Stimulated activated CD4-positive, alpha-beta T cell treated with anti-CD3 and anti-CD28 coated beads, Interleukin-1b, Interleukin-23, amount 100 ng/mL, for 48 hours (primary cell): ENCODE measurements around the gene CRY1.

Experiments used
- DNase-seq: peaks from one replicate; pipeline ENCODE4 v3.0.0-alpha.2; 2020

CRY1 gene

DNA sequence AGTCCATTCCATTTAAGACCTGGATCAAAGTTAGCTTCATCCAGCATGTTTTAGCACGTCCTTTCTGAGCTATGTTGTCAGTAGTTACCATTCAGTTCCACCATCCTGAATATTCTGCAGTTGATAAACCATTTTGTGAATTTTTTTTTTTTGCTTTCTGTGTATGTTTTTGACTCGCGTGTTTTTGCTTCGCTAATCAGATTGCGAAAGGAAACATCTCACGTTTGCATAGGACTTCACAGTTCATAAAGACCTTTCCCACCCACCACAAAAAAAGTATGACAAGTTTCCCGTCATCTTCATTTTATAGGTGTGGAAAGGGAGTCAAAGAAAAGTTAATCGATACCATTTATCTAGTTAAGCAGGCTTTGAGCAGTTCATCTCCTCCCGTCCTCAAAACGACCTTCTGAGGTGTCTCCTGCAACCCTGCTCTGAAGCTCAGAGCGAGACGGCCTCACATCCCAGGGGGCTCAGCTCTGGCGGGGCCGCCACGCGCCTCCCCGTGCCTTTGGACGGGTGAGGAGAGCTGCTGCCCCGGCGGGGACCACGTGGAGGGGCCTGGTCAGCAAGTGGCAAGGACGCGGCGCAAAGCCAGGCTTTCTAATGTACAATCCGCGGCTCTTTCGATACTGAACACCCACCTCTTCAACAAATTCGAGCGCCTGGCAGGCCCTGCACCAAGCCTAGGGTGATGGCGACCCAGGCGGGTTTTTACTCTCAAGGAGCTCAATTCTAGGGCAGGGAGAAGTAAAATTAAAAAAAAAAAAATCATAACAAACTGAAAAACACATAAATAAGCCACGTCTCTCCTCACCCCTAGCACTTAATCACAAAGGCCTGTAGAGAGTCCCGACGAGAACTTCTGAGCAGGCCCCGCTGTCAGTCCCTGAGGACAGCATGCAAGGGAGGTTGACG, 138.6 kb downstream of the CRY1 start:
- DNase-seq, result peak; percentile 2

DNA sequence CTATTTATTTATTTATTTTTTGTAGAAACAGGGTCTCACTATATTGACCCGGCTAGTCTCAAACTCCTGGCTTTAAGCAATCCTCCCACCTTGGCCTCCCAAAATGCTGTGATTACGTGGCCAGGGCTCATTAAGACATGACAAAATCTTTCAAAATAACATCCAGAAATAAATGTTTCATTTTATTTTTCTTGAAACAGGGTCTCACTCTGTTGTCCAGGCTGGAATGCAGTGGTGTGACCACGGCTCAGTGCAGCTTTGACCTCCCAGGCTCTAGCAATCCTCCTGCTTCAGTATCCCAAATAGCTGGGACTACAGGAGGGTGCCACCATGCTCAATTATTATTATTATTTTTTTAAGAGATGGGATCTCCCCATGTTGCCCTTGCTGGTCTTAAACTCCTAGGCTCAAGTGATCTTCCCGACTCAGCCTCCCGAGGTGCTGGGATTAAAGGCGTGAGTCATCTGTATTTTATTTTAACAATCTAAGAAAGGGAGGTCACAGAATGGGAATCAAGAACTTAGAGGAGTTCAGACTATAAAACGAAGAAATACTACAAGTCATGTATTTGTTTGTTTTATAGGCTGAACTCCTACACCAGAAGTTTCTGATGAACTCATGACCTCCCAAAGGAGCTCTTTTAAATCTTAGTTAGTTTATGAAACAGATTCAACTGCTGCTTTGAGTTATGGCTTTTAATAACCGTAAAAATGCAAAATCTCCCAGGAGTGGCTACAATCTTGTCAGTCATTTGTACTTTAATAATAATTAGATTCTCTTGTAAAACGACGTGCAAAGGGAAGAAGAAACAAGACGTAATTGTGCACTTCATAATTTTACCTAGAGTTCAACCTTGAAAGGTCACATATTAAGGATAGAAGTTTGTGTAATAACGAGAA, 139.7 kb downstream of the CRY1 start:
- DNase-seq, result no peak

DNA sequence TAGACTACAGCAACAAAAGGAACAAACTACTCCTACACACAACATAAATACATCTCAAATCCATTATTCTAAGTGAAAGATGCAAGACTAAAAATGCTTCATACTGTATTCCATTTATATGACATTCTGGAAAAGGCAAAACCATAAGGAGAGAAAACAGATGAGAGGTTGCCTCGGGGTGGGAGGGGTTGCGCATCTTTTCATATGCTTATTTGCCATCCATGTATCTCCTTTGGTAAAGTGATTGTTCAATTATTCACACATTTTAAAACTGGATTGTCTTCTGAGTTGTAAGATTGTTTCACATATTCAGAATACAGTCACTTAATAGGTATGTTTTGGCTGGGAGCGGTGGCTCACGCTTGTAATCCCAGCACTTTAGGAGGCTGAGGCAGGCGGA, 142.8 kb downstream of the CRY1 start:
- DNase-seq, result no peak

DNA sequence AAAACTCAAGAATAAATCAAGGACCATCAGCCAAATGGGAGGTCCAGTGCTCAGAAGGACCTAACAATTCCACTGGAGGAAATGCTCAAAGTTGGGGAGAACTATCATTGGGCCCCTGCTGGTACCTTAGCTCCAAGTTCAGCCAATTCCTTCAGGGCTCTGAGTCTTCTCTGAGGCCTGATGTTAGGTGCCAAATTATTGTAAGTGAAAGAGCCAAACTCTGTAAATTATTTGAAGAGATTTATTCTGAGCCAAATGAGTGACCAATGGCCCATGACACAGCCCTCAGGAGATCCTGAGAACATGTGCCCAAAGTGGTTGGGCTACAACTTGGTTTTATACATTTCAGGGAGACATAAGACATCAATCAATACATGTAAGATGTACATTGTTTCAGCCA, 145.9 kb downstream of the CRY1 start:
- DNase-seq, result no peak

DNA sequence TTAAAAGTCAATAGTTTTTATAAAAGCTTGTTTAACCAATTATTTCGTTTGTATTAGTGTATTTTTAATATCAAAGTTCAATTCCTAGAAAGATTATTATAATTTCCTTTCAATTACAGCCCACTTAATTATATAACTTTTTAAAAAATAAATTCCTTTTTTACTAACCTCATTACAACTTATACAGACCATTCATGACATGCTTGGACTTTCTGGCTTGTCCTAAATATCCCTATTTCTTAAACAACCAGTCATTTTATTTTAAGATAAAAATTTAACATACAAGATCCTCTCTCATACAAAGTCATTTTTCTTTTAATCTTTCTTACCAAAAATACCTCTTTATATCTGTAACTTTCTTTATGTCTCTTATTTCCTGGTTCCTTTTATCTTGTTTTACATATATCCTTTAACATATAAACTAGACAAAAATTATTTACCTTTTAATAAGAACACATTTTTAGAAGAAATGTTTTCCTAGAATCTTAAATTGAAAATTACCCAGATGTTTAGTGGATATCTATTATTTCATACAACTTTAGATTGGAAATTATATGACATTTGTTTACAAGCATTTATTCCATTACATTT, 148.0 kb downstream of the CRY1 start:
- no peak for DNase-seq

DNA sequence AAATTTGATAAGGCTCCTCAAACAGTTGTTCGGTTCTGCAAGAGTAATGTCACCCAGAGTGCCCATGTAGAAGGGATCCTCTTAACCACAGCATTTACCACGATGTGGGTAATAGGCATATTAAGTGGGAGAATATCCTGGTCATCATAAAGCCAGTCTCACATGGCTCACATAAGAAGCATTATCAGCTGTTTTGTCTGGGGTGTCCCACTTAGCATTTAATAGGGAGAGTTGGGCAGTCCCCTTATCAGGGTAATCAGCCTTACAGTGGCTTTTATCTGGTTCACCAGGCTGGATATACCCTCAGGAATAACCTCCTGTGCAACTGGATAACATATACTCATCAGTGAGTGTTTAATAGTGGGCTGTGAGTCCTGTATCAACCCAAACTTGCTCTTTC, 150.6 kb downstream of the CRY1 start:
- DNase-seq, result no peak

DNA sequence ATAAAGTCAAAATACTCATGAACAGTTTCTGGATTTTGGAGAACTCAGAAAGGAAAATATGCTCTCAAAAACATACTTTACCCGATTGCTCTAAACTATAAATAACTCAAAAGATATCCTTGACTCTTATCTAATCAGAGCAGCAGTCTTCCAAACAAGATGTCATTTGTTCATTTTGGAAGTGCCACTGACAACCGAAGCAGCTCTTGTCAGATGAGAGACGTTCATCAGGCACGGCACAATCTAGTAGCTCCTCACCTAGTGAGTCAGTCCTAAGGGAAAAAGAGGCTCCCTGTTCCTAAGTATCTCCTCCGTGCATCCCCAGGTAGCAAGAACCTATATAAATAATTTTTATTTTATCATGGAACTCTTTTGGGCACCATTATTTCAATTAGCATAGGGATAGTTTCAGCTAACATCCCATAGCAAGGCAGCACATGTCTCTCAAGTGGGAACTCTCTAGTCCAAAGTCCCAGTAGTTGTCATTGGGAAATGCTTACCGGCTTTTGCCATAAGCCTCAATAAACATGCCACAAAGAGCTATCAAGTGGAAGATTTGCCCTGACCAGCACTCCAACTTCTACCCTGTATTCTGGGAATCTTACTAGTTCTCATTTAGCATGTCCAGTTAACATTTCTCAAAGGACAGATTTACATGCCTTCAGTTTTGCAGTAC, 151.7 kb downstream of the CRY1 start:
- no peak for DNase-seq
